NCI-H1417 (cell line): ENCODE data around the gene ZNF625.
A peak's percentile ranks its signal among the peaks of the same experiment; 100 is the strongest.

Experiments used
- DNase-seq, 3 experiments: peaks; one replicate each; lab custom pipeline; 2025; lab: John Stamatoyannopoulos, UW

Gene ZNF625

GRCh38 chr19:12156223-12157058 lies at the start of gene ZNF625:
Gene ZNF625 (minus strand): TSS chr19:12156734. CDS start chr19:12156558, 176 bp downstream.
- peak; percentile 80 to 97 (median 94) for DNase-seq

GRCh38 chr19:12205296-12205695 lies 48.8 kb upstream of the ZNF625 start:
- DNase-seq, result no peak

GRCh38 chr19:12202250-12202649 lies 45.7 kb upstream of the ZNF625 start:
- peak in 2 of 3 experiments; percentile 0 to 32 for DNase-seq

- DNase-seq, result no peak
Measured at GRCh38 chr19:12199757-12200419, 43.4 kb upstream of the ZNF625 start.

- DNase-seq, result no peak
Measured at GRCh38 chr19:12198136-12198535, 41.6 kb upstream of the ZNF625 start.

GRCh38 chr19:12194827-12195731 lies 38.5 kb upstream of the ZNF625 start:
- DNase-seq, result no peak

GRCh38 chr19:12187625-12188024 lies 31.1 kb upstream of the ZNF625 start:
- DNase-seq, result no peak

- no peak for DNase-seq
Measured at GRCh38 chr19:12180377-12180776, 23.8 kb upstream of the ZNF625 start.

GRCh38 chr19:12166626-12167025 lies 10.1 kb upstream of the ZNF625 start:
- DNase-seq, result no peak

- DNase-seq, result no peak
Measured at GRCh38 chr19:12163826-12164225, 7.3 kb upstream of the ZNF625 start.

GRCh38 chr19:12162882-12163806 lies 6.6 kb upstream of the ZNF625 start, which contains the start of gene ZNF136:
Gene ZNF136 (plus strand): TSS chr19:12163096. CDS start chr19:12163204, 108 bp downstream.
- peak; percentile 90 to 98 (median 97) for DNase-seq

- DNase-seq, result no peak
Measured at GRCh38 chr19:12162513-12162881, 6.0 kb upstream of the ZNF625 start.

- DNase-seq, result no peak
Measured at GRCh38 chr19:12159773-12160414, 3.4 kb upstream of the ZNF625 start.

GRCh38 chr19:12155324-12155860 lies 1.1 kb downstream of the ZNF625 start:
- no peak for DNase-seq

GRCh38 chr19:12145348-12145747 lies 11.2 kb downstream of the ZNF625 start:
- DNase-seq, result no peak

GRCh38 chr19:12141405-12141736 lies 15.2 kb downstream of the ZNF625 start:
- DNase-seq, result no peak

- peak; percentile 72 to 92 (median 79) for DNase-seq
Measured at GRCh38 chr19:12140545-12141404, 15.8 kb downstream of the ZNF625 start.

- DNase-seq, result peak; percentile 91 to 96 (median 93)
Measured at GRCh38 chr19:12139885-12140544, 16.5 kb downstream of the ZNF625 start, which contains the start of gene ZNF20. Gene ZNF20 (minus strand): TSS chr19:12140350. CDS start chr19:12140182, 168 bp downstream.

GRCh38 chr19:12139269-12139668 lies 17.3 kb downstream of the ZNF625 start:
- no peak for DNase-seq
